AG09319 (cell line): Measurements from ENCODE around the gene PGAM5.
"Not testable (repeated sequence)": the region's sequence is repeated elsewhere in the genome, so short reads cannot be mapped to it uniquely, and the experiment has no call there.

Experiments used
- DNase-seq: peaks from one replicate; pipeline ENCODE4 v3.0.0-alpha.2; 2010; ENCODE audit warnings: low read depth; ENCODE audit errors: extremely low read depth
- TF ChIP-seq, protein P1 (sequence below): IDR thresholded peaks from 2 replicates; pipeline ENCODE4 v1.5.1; 2011; ENCODE audit warnings: low read depth, mild to moderate bottlenecking, inconsistent platforms, low read length, moderate library complexity

The PGAM5 gene

GRCh38 chr12:132747896-132748295 lies 37.3 kb downstream of the PGAM5 start:
- DNase-seq = no peak
- TF ChIP-seq, protein P1, sequence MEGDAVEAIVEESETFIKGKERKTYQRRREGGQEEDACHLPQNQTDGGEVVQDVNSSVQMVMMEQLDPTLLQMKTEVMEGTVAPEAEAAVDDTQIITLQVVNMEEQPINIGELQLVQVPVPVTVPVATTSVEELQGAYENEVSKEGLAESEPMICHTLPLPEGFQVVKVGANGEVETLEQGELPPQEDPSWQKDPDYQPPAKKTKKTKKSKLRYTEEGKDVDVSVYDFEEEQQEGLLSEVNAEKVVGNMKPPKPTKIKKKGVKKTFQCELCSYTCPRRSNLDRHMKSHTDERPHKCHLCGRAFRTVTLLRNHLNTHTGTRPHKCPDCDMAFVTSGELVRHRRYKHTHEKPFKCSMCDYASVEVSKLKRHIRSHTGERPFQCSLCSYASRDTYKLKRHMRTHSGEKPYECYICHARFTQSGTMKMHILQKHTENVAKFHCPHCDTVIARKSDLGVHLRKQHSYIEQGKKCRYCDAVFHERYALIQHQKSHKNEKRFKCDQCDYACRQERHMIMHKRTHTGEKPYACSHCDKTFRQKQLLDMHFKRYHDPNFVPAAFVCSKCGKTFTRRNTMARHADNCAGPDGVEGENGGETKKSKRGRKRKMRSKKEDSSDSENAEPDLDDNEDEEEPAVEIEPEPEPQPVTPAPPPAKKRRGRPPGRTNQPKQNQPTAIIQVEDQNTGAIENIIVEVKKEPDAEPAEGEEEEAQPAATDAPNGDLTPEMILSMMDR = no peak

DNA sequence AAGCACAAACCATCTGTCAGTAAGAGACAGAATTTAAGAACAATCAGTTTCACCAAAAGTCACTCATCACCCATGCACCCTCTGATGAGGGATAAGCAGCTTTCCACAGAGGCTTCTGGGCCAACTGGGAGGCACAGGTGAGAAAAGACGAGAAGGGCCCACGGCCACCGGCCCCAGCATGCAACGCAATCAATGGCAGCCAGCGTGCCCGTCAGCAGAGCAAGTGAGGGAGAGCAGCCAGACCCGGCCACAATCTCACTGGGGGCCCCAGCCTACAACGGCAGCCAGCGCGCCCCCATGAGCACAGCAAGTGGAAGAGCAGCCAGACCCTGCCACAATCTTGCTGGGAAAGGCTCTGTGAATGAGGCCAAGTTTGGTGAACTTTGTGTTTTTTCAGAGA lies 37.7 kb downstream of the PGAM5 start:
- no peak for DNase-seq
- TF ChIP-seq, protein P1 = no peak

GRCh38 chr12:132753670-132754069 lies 43.0 kb downstream of the PGAM5 start:
- DNase-seq = not testable (repeated sequence)

DNA sequence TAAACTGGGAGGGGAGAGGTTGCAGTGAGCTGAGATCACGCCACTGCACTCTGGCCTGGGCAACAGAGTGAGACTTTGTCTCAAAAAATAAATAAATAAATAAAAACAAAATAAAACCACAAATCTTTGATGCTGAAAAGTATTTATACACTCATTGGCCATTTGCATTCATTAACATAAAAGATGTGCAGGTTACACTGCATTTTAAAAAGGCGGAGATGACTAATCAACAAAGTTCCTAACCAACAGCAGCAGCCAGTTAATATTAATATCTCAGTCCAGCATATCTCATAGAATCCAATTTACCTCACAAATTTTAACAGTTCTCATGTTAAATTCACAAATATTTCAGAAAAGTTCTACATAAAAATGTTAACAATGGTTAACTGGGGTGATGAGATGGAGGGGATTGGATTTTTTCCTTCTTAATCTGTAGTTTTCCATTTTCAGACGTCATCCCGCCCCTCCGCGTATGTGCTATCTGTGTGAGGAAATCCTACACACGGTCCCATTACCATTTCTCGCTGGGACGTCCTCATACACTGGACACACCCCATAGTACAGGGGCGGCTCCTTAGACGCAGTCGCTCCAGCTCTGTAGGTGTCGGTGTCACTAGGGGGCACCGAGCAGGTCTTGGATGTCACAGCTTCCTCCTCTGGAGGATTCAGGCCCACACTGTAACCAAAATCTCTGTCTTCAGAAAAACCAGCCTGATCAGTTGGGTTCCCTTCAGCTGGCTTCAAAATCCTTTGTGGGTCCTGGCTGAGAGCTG lies 43.7 kb downstream of the PGAM5 start:
- TF ChIP-seq, protein P1 = no peak
- DNase-seq = no peak

GRCh38 chr12:132758825-132759224 lies 48.2 kb downstream of the PGAM5 start:
- DNase-seq = not testable (repeated sequence)

DNA sequence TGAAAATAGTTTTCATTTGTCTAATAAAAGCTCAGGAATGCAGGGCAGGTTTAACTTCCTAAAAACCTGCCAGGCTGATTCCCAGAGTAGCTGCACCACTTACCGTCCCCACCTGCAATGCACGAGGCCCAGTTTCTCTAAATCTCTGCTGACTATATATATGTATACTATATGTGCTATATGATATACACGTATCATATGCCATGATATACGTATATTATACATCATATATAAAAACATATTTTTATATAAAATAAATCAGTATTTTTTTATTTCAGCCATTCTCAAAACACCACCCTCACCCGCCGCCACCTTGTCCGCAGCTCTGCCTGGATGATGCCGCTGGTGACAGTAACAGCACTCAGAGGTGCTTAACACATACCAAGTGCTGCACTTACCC lies 48.7 kb downstream of the PGAM5 start:
- no peak for DNase-seq

DNA sequence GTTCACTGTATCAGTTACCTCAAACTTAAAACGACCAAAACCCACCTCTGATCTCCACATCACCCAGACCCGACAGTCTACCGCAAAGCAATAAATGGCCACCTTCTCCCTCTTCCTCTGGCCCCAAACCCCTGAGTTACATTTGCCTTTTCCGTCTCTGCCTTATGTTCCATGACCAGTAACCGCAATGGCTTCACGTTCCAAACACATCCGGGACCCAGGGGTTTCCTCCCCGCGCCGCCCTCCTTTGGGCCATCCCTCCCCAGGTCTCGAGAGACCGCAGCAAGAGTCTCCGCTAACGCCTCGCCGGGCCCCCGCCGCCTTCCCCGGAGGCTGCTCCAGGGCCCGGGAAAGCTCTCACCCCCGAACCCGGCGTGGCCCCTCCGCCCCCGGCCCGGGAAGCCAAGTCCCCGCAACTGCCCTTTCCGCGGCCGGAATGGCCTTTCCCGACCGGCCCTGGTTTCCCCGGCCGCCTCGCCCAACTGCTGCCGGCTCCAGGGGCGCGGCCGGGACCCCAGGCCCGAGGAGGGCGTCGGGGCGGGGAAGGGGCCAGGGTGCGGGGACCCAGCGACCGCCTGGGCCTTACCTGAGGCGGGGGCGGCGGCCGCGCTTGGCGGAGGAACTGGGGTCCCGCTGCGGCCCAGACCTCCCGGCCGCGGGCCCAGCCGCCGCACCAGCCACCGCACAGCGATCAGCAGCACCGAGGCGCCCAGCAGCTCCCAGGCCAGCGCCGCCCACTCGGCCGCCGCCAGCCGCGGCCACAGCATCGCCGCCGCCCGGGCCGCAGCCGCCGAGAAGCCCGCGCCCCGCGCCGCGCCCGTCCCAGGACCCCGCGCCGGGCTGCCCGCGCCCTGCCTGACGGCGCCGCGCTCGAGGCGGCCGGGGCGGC lies 50.6 kb downstream of the PGAM5 start, which contains the start of gene ANKLE2:
Gene ANKLE2 (minus strand): TSS at position 801 of the 889 bp plus-strand sequence. CDS start 34 bp downstream, at position 767.
- TF ChIP-seq, protein P1 = no peak

More for the DNA sequence above, 48.7 kb downstream of the PGAM5 start:
- TF ChIP-seq, protein P1 = no peak

GRCh38 chr12:132761921-132762583 lies 51.4 kb downstream of the PGAM5 start:
- peak; percentile 73 for DNase-seq
- TF ChIP-seq, protein P1 = no peak

More for the DNA sequence above, 50.6 kb downstream of the PGAM5 start, which contains the start of gene ANKLE2:
- peak; percentile 20 for DNase-seq
